HG03460 (cell line): ENCODE data around the gene HCAR3.
"Not testable (repeated sequence)": the region's sequence is repeated elsewhere in the genome, so short reads cannot be mapped to it uniquely, and the experiment has no call there.

Experiments used
- ATAC-seq: cut with Tn5 transposase; IDR thresholded peaks from one replicate; pipeline ENCODE4 v1.9.1; 2021; ENCODE audit not compliant: unreplicated experiment

The HCAR3 gene

DNA sequence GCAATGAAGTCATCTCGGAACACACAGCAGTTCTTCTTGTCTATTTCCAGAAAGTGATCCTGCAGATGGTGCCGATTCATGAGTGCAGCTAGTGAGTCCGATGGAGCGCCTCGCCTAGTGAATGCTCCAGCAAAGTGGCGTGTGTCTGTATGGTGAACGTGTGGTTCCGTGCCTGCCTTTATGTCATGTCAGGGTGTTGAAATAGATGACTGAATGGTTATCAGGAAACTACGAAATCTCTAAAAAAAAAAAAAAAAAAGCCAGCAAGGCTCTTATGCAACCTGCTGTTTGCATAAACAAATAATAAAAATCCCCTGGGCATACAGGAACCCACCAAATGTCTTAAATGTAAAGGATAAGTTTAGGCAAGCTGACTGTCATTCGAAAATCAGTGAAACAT lies at the start of gene HCAR3:
Gene HCAR3 (minus strand): TSS at position 154 of the 400 bp plus-strand sequence. CDS start 74 bp downstream, at position 80.
- ATAC-seq: not testable (repeated sequence)

DNA sequence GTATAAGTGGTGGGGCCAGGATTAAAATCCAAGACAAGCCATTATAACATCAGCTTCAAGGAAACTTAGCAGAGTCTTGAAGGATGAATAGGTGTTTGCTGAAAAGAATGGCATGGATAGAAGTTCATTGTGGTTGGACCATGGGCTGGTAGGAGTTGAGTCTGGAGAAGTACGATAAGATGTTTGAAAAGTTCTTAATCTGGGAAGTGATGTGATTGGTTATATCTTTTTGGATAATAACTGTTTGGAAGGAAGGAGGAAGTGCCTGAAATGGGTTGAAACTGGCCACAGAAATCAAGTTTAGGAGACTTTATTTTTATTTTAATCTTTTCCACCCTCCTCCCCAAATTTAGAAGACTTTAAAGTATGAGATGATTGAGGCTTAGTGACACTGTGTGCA lies 41.0 kb upstream of the HCAR3 start:
- no peak for ATAC-seq

DNA sequence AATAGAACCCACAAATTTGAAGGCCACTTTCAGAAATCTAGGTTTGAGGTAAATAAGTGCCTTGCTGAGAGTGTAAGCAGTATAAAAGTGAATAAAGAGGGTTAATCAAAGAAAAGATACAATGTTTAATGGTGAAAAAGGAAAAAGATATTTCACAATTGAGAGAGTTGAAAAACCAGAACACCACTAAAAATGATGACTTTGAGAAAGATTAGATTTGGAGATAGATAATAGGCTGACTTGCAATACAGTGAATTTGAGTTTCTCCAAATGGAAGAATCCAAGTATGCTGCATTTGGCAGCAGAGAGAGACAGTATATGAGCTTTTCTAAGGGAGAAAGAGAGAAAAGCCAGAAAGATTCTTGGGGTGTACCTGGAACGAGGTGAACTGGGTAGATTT lies 38.2 kb upstream of the HCAR3 start:
- no peak for ATAC-seq

DNA sequence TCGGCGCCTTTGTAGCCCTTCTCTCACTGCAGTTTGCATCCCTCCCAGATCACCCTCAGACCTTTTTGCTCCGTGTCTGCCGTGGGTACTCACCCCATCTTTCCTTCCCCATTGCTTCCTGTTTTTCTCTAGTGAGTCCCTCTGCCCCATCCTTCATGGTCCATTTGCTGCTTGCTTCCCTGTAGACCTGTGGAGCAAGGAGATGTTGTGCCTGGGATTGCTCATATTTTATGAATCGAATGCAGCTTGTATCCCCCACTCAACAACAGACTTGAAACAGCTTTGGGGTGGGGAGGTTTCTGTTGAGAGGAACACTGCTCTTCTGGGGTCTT lies 36.7 kb upstream of the HCAR3 start:
- ATAC-seq: no peak

DNA sequence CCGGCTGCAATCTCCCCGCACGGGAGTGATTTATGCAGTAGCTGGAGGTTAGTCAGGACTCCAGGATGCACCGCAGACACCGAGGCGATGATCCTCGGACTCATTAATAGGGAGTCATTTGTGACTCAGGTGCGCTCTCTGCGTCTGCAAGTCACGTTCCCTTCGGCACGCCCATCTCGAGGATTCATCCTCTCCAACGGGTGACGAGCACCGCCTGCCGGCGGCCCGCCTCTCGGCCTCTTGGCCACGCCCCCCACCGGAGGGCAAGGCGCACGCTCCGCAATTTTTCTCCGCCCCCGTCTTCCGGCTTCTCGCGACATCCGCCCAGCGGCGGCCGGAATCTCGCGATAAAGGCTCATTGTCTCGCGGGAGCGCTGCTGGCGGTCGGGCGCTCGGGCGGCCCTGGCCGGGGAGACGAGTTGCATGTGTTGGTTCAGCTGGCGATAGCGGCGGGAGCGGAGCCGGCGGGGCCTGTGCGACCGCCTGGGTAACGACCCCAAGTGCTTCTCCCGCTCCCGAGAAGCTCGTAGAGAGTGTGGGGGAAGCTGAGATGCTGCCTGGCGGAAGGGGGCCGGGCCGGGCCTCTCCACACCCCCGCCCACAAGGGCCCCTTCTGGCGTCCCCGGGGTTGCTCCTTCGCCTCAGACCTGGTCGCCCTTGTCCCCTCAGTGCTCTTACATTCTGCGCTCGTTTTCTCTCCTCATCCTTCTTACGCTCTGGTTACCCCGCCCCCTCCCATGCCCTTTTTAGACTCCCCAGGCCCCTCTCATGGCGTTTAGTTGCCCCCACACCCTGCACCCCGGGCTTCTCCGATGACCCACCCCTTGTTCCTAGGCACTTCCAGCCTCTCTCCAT lies 36.1 kb upstream of the HCAR3 start, which contains the start of gene DENR:
Gene DENR (plus strand): TSS at position 361 of the 855 bp plus-strand sequence. CDS start 878 bp downstream, outside the sequence.
- ATAC-seq: peak; percentile 89

DNA sequence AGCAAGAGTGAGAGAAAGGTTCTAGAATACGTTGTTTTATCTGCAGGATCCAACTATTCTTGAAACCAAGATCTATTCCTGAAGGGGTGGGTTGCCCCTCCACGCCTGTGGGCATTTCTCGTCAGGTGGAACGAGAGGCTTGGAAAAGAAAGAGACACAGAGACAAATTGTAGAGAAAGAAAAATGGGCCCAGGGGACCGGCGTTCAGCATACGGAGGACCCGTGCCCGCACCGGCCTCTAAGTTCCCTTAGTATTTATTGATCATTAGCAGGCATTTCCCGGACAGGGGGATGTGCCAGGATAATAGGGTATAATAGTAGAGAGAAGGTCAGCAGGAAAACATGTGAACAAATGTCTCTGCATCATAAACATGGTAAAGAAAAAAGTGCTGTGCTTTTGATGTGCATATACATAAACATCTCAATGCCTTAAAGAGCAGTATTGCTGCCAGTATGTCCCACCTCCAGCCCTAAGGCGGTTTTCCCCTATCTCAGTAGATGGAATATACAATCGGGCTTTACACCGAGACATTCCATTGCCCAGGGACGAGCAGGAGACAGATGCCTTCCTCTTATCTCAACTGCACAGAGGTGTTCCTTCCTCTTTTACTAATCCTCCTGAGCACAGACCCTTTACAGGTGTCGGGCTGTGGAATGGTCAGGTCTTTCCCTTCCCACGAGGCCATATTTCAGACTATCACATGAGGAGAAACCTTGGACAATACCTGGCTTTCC lies 34.3 kb upstream of the HCAR3 start:
- not testable (repeated sequence) for ATAC-seq

DNA sequence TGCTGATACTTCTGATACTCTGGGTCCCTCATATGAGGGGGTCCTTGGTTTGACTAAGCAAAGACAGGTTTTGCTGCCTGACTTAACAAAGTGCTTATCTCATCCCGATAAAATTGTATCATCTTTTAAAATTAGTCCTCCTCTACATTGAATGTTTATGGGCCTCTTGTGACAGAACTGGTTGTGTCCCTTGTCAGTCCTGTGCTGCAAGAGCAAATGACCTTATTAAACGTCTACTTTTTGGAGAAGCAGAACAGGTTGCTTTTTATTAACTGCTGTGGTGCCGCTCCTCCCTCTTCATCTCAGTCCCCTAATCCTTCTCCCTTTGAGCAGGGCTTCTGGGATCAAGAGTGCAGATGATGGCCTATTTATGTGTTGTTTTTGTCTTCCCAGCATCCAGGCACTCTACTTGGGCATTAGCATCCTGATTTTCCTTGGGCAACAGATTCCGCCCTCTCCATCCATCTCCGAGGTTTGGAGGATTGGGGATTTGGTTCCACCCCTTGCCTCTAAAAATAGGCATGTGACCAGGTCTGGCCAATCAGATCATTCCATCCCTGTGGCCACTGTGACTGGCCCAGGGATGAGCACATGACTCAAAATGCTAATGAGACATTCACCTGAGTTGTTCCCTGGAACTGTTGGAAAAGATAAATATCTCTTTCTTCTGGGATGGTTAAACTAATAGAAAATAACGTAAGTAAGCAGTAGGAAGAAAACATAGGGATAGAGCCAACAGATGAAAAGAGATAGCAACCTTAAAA lies 33.1 kb upstream of the HCAR3 start:
- ATAC-seq: no peak

DNA sequence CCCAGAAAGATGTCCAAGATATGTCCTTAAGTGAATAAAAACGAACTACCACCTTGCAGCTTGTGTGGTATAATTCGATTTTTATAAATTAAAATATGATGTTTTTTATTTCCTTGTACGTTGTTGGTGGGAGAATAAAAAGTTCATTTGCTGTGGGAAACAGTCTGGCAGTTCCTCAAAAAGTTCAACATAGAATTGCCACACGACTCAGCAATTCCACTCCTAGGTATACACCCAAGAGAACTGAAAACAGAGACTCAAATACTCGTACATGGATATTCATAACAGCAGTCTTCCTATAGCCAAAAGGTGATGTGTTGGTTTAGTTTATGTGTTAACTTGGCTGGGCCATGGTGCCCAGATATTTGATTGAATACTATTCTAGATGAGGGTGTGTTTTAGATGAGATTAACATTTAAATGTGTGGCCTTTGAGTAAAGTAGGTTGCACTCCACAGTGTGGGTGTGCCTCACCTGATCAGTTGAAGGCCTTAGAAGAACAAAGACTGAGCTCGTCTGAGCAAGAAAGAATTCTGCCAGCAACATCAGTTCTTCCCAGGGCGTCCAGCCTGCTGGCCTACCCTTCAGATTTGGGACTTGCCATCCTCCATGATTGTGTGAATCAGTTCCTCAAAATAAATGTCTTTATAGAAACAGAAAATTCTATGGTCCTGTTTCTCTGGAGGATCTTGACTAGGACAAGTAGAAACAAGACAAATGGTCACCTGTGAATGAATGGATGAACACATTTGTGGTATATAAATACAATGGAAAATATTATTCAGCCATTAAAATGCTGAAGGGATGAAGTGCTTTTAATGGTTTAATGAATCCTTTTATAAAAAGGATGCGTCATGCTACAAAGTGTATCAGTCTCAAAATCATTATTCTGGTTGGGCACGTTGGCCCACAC lies 30.9 kb upstream of the HCAR3 start:
- ATAC-seq: no peak

DNA sequence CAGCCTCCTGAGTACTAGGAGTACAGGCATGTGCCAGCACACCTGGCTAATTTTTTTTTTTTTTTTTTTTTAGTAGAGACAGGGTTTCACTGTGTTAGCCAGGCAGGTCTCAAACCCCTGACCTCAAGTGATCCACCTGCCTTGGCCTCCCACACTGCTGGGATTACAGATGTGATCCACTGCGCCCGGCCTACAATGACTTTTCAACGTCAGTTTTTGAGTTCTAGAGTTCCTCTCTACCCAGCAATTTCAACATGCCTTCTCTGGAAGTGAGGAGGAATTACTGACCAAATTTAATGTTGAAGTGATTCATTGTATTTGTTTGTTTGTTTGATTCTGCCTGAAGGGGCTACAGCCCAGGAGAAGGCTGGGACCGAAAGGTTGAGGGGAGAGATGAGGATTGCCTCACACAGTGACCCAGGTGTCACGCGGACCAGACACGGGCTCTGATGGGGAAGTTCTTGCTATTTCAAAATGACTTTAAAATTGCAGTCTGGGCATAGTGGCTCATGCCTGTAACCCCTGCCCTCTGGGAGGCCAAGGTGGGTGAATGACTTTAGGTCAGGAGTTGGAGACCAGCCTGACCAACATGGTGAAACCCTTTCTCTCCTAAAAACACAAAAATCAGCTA lies 27.4 kb upstream of the HCAR3 start:
- ATAC-seq: no peak

DNA sequence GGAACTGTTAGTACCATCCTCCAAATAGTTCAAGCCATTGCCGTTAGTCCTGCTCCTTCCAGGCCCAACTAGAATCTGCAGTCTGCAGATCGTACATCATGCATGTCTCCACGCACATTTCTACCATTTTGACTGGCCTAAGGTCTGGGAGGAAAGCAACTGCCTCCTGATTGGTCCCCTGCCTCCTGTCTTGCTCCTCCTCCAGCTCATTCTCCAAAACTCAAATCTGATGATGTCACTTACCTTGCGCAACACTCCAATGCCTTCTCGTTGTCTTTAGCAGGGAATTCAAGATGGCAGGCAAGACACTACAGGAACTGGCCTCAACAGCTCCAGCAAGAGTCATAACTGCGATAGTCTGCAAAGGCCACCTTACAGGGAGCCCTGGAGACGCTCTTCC lies 23.7 kb upstream of the HCAR3 start:
- ATAC-seq: no peak

DNA sequence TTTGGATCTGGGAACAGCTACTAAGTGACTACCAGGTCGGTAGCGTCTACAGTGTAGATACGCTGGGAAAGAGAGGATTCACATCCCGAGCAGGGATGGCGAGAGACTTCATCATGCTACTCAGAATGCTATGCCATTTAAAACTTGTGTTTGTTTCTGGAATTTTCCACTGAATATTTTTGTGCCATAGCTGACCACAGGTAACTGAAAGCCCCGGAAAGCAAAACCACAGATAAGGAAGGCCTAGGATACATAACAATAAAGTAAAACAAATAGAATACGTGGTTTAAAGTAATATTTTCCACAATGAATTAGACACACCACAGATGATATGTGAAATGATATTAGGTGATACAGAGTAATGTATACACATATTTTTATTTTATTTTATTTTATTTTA lies 22.0 kb upstream of the HCAR3 start:
- ATAC-seq: no peak

DNA sequence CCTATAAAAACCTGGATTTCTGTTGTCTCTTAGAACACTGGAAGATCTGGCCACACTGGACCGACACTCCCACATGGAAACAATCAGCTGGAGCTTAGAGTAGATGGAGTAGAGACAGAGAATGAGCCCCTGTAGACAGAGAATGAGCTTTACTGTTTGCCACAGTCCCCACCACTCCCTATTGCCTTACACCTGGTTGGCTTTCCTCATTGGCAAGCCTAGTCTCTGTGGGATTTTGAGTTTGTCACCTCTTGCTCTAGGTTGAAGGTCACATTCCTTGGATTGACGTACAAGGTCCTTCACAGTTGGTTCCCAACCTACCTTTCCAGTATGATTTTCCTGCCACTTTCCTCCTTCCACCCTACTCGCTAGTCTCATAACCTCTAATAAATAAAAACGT lies 16.0 kb upstream of the HCAR3 start:
- no peak for ATAC-seq

DNA sequence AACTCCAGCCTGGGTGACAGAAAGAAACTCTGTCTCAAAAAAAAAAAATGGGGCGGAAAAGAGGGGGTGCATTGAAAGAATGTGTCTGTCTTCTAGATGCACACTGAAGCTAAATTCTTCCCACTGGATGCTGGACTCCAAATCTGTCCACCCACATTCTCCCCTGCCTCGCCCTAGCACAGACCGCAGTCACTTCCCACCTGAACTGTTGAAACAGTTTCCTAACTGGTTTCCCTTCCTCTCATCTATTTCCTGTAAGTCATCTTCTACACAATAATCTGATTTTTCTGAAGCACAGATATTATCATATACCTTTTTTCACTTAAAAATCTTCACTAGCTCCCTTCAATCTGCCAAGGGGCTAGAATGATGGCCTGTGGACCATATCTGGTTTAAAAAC lies 15.6 kb upstream of the HCAR3 start:
- ATAC-seq: no peak

DNA sequence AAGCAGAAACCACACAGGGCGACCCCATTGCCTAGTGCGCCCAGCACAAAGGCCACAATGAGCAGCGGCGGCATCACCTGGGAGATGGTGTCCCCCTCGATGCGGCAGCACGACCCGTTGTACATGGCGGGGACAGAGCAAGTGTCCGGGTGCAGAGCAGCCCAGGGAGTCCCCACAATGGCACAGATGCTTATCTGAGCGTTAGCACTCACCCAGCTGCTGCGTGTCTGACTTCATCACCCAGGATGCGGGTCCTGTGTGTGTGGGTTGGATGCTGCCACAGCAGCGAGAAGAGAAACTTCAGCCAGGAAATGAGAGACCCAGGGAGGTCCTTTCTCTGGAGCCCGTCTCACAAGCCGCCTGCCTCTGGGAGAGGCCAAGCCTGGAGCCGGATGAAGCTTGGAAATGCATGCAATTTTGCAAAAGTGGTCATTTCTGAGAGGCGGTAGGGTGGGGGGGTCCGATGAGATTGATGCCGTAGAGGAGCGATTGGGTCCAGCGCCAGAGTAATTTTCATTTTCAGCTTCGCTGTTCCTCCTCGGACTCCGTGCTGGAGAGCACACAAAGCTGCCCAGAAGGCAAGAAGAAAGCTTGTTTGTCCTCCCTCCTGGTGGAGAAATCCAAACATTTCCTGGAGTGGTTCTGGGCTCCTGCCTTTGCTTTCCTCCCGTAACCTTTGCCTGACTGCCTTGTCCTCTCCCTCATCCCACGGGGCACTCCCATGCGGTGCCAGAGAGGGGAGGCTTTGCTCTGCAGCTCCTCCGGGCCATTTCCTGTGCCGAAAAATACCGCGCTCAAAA lies 13.8 kb upstream of the HCAR3 start, which contains the start of gene HCAR1:
Gene HCAR1 (minus strand): TSS at position 630 of the 800 bp plus-strand sequence. CDS start 505 bp downstream, at position 125.
- no peak for ATAC-seq

DNA sequence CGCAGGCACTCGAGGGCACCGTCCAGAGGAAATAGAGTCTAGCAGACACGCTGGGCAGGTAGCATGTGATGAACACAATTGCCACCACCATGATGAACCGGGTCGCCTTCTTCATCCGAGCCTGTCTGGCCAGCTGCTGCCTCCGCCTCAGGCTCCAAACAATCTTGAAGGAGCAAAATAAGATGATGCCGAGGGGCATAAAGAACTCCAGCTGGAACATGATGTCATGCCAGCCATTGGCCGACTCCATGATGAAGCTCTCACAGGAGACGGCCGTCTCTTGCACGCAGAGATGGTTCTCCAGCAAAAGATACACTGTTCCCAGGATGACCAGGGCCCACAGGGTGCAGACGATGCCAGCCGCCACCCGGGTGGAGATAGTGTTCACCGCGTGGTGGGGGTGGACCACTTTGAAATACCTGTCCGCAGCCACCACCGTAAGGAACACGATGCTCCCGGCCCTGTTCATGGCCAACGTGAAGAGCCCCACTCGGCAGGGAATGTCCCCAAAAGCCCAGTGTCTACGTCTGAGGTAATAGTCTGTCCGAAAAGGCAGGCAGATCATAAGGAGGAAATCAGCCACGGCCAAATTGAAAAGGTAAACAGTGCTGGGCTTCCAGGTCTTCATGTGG lies 13.1 kb upstream of the HCAR3 start:
- no peak for ATAC-seq

DNA sequence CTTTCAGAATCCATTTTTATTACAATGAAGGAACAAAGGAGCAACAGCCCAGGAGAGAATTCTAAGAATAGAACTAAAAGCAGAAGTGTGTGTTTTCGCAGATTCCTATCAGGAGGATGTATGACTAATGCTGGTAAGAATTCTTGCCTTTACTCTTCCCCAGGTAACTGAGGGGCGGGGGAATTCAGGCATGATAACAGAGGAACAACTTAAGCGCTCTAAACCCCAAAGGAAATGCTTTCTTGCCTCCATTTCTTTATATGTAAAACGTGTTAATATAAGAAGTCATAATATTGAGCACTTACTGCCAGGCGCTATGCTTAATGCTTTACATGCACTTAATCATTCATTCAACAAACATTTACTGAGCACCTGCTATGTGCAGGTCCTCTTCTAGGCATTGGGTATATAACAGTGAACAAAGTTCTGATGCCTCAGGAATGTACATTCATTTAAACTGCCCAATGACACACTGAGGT lies 9.5 kb upstream of the HCAR3 start:
- ATAC-seq: no peak

DNA sequence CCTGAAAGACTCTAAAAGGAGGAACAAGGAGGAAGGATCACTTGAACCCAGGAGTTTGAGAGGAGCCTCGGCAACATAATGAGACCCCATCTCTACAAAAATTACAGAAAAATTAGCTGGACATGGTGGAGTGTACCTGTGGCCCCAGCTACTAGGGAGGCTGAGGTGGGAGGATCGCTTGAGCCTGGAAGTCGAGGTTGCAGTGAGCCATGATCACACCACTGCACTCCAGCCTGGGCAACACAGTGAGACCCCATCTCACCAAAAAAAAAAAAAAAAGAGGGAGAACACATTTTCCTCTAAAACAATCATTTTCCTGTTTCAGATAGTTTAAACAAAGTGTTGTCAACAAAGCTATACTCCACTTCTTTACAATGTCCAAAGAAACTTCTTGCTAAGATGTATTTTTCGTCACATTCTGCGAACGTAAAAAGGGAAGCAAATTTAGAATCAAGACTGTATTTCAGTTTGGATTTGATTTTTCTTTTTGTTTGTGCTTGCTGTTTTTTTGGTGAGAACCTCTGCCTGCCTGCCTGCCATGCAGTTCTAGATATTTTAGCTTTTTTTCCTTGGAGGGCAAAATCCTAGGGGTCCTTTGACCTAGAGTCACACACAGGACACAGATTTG lies 9.0 kb upstream of the HCAR3 start:
- no peak for ATAC-seq

DNA sequence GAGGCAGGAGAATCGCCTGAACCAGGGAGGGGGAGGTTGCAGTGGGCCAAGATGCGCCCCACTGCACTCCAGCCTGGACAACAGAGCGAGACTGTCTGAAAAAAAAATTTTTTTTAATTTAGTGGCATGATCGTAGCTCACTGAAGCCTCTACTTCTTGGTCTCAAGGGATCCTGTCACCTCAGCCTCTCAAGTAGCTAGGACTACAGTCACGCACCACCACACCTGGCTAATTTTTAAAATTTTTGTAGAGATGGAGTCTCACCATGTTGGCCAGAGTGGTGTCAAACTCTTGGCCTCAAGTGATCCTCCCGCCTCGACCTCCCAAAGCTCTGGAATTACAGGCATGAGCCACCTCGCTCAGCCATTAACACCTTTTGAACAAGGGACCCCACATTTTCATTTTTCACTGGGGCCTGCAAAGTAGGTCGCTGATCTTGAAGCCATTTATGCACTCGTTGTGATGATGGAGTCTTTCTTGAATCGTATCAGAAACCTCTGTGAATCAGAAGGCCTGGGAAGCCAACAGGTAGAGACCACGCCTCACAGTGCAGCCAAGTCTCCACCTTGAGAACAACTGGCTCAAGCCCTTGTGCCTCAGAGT lies 8.1 kb upstream of the HCAR3 start:
- peak; percentile 50 for ATAC-seq
